Left cardiac atrium (tissue), 4 donors: ENCODE results near the gene MAGEA9. TPM values are rescaled to one million over a fixed set of nuclear protein-coding genes. Genes with fewer than 3 reads are reported as not detected.
"Not testable (repeated sequence)": the region's sequence is repeated elsewhere in the genome, so short reads cannot be mapped to it uniquely, and the experiment has no call there.

Experiments
- ATAC-seq, 2 donors: fragments of 200-7000 bp; cut with Tn5 transposase; one replicate each; pipeline ENCODE4 v1.9.1; 2020; ENCODE audit warnings: mild to moderate bottlenecking in 2 of 2, moderate library complexity in 2 of 2
- DNase-seq: peaks from one replicate; pipeline ENCODE4 v3.0.0-alpha.2; 2020
- intact Hi-C, 2 donors: fragments of 100-400 bp; cut with DNase I; formaldehyde crosslinking; loops; one replicate each; pipeline versions ENCODE4 v1.14.1 to v1.15.1; 2022 to 2023
- total RNA-seq, 2 donors: library from RNA; stranded (reverse); fragmentation: NEBNext Ultra II Directional; extraction: Animal tissue kit (Norgen Biotek cat#: 25700); gene quantifications; one replicate each; pipeline ENCODE4 v1.2.1, GENCODE V29; 2021
- donor health status: DM: no; HTN: yes; CAD: no.
- donor health status: DM: no; HTN: yes; CAD: no; lungs with severe emphysema.
- donor health status: DM: yes; HTN: yes; CAD: no.
- donor health status: Dilated cardiomyopathy.

The MAGEA9 gene
- total RNA-seq, 2 donors from 2014 or later, result not detected

DNA sequence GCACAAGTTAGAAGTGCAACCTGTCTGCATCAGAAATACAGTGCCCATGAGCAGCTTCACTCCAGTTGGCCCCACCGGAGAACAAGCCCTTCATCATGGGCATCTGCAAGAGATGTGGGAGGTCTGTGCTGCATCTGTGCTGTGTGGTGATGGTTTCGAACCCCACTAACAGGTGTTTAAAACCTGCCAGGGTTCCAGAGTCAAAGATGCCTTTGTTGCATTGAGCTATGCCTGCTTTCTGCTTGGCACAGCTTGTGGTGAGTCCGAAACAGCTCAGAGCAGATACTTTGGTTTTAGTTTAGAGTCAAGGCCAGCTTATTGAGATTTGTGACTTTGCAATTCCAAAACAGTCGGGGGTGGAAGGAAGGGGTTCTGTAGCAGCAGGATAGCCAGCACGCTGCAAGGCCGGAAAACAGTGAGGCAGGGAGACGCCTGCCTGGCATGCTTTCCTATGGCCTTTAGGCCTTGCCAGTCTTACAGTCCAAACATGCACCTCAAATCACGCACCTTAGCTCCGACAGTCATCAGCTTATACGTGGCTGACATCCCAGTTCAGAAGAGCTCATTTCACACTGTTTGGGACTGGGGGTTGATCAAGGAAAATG lies 21.8 kb downstream of the MAGEA9 start:
- intact Hi-C loops, result no loop called here
- ATAC-seq, result no peak
- no peak for DNase-seq

DNA sequence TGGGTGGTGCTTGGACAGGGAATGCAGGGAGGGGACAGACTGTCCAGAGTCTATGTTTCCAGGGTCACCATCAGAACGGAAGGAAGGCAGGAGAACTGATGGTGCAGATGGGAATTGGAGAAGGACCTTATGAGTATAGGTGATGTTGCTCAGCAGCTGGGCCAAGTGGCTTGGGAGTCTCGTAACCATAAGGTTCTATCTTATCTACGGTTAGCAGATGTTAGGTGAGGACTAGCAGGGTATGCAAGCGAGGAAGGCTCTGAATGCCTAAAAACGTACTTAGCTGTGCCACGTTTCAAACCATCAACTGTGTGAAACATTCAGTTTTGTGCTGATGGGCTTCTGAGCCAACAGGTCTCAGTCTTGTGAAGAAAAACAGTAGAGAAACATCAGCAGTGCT lies 22.4 kb downstream of the MAGEA9 start:
- intact Hi-C loops, result no loop called here
- no peak for ATAC-seq

DNA sequence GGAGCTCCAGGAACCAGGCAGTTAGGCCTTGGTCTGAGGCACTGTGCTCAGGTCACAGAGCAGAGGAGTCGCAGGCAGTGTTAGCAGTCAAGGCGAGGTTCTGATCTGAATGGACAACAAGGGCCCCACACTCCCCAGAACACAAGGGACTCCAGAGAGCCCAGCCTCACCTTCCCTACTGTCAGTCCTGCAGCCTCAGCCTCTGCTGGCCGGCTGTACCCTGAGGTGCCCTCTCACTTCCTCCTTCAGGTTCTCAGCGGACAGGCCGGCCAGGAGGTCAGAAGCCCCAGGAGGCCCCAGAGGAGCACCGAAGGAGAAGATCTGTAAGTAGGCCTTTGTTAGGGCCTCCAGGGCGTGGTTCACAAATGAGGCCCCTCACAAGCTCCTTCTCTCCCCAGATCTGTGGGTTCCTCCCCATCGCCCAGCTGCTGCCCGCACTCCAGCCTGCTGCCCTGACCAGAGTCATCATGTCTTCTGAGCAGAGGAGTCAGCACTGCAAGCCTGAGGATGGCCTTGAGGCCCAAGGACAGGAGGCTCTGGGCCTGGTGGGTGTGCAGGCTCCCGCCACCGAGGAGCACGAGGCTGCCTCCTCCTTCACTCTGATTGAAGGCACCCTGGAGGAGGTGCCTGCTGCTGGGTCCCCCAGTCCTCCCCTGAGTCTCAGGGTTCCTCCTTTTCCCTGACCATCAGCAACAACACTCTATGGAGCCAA lies 26.2 kb downstream of the MAGEA9 start:
- ATAC-seq, result no peak
- intact Hi-C loops, result no loop called here
- DNase-seq, result no peak

More for the DNA sequence above, 22.4 kb downstream of the MAGEA9 start:
- DNase-seq, result no peak

DNA sequence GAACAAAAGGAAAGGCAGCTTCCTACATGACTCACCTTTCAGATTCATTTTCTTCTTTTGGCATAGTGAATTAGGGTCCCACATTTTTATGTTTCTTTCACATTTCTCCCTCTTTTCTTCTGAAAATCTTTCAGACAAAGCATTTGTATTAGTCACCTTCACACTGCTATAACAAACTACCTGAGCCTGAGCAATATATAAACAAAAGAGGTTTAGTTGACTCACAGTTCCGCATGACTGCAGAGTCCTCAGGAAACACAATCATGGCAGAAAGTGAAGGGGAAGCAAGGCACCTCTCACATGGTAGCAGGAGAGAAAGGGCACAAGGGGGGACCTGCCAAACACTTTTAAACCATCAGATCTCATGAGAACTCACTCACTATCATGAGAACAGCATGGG lies 36.9 kb downstream of the MAGEA9 start:
- DNase-seq, result no peak
- ATAC-seq, result no peak
- intact Hi-C loops, result no loop called here

DNA sequence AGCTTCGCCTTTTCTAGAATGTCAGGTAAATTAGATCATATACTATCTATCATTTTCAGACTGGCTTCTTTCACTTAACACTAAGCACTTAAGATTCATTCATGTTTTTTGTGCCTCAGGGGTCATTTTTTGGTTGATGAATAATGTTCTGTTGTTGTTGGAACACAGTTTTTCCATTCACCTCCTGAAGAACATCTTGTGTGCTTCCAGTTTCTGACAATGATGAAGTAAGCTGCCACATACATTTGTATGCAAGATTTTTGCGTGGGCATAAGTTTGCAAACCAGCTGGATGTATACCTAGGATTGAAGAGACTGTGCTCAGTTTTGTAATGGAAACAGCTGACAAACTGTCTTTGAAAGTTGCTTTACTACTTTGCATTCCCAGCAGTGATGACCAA lies 37.6 kb downstream of the MAGEA9 start:
- ATAC-seq, result no peak

DNA sequence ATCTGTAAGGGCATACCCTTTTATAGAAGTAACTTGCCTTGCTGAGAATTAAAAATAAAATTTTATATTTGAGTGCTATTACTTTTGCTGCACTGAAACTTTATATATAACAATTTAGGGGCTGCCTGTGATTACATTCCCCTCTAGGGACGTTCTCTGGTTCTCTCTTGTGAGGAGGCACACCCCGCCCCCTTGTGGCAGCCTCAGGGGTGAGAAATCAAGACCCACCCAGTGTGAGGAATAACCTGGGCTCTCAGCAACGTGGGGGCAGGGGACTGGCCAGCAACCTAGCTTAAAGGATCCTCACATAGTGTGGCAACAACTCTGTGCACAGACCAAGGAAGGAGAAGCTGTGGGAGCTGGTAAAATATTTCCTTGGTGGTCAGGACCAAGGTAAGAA lies 43.7 kb downstream of the MAGEA9 start:
- DNase-seq (peak; percentile 43), ATAC-seq (no peak)
- intact Hi-C loops, result no loop called here

More for the DNA sequence above, 37.6 kb downstream of the MAGEA9 start:
- no peak for DNase-seq
- intact Hi-C loops, result no loop called here

DNA sequence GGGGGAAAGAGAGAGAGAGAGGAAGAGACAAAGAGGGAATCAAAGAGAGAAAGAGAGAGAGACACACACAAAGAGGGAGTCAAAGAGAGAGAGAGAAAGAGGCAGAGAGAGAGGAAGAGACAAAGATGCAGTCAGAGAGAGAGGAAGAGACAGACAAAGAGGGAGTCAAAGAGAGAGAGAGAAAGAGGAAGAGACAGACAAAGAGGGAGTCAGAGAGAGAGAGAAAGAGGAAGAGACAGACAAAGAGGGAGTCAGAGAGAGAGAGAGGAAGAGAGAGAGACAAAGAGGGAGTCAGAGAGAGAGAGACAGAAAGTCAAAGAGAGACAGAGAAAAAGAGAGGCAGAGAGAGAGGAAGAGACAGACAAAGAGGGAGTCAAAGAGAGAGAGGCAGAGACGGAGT lies 45.5 kb downstream of the MAGEA9 start:
- no peak for DNase-seq
- intact Hi-C loops, result no loop called here
- no peak for ATAC-seq

DNA sequence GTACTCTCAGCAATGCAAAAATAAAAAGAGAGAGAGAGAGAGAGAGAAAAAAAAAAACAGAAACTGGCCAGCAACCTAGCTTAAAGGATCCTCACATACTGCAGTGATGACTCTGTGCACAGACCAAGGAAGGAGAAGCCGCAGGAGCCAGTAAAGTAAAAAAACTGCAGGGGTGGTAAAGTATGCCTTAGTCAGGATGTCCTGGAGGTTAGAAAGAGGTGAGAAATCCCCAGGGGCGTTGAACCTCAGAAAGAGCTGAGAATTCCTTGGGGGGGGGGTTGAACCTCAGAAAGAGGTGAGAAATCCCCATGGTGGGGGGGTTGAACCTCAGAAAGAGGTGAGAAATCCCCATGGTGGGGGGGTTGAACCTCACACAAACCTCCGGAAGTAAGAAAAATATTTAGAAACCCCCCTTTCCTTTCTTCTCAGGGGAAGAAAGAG lies 48.0 kb downstream of the MAGEA9 start:
- intact Hi-C loops, result no loop called here
- peak in 1 of 2 donors; percentile 63 for ATAC-seq
- DNase-seq, result no peak

DNA sequence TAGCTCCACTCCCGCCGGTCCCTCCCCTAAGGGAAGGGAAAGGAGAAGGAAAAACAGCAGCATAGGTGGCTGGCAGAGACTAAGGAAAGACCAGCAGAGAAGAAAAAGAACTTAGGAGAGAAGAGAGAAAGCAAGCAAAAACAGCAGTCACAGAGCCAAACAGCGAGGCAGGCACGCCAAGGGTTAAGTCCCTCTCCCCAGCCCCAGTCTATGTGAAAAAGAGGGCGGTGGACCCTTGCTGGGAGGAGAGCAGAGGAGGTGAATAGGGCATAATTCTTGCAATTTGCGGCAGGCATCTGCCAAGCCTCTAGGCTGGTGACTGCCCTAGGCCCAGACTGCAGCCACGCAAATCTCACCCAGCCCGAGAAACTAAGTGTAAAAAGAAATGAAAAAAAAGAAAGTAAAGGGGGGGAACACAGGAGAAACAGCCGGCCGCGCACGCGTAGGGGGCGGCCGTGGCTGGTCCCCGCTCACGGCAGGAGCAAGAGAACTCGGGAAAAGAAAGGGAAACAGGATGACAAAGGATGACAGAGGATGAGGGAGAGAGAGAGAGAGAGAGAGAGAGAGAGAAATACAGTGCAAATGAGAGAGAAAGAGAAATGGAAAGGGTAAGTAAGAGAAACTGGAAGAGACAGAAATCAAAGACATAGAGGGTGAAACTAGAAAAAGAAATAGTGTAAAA lies 48.6 kb downstream of the MAGEA9 start:
- ATAC-seq, result peak; percentile 41 to 57

DNA sequence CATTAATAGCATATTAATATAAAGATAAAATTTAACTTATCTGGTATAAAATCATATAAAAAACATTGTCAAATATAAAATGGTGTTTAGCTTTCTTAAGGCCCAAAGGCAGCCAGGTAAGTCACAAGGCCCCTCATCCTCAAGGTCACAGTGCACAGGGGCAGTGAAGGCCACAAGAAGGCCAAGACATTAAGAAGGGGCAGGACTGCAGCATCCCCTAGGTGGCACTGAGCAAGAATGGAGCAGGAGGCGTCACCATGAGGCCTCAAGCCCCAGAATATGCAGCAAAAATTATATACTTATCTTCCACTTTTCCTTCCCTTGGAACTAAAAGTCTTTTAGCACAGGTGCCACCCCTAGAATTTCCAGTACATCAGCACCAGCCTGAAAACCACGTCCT lies 49.7 kb downstream of the MAGEA9 start:
- DNase-seq, result no peak
- no peak for ATAC-seq
- intact Hi-C loops, result no loop called here

More for the DNA sequence above, 48.6 kb downstream of the MAGEA9 start:
- intact Hi-C loops, result no loop called here
- DNase-seq, result no peak

DNA sequence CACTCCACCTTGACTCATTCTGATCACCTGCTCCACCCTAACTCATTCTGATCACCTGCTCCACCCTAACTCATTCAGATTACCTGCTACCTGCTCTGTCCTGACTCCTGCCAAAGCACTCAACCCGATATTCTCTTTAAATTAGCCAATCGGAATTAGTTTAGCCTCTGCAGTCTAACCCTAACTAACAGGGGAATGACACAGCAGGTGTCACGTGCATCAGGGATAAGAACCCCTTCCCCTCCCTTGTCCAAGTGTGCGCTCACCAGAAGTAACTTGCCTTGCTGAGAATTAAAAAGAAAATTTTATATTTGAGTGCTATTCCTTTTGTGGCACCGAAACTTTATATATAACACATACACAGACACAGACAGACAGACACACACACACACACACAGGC lies 55.0 kb downstream of the MAGEA9 start:
- intact Hi-C loops, ATAC-seq, DNase-seq: not testable (repeated sequence)

DNA sequence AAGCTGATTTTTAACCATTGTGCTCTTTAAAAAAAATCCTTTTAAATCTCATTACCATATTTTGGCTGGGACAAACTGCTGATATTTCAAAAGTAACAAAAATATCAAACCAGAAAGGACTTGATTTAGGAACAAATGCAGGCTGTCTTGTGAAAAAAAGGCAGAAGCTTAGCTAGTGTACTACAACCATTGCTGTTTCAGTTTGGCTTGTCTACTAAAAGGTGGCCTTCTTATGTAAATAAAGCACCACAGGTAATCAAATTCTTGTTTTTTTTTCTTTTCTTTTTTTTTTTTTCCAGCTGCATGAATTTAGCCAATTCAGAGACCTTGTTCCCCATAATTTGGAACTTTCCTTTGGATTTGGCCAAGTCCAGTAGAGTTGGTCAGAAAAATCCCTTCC lies 55.4 kb downstream of the MAGEA9 start:
- ATAC-seq, result no peak
- intact Hi-C loops, result no loop called here
- DNase-seq, result no peak

Other genes with a start within 250 kb of the MAGEA9 start
- gene EOLA1, start 240.9 kb upstream of the MAGEA9 start, total RNA-seq, result 10 to 100 TPM; 20.0 to 23.6 TPM
- not detected for gene HSFX3, start 232.0 kb upstream of the MAGEA9 start, total RNA-seq
- not detected for gene MAGEA9B, start 194.5 kb upstream of the MAGEA9 start, total RNA-seq
- not detected for gene HSFX2, start 186.6 kb upstream of the MAGEA9 start, total RNA-seq
- 10 to 100 TPM; 37.4 to 41.8 TPM for gene TMEM185A, start 150.1 kb upstream of the MAGEA9 start, total RNA-seq
- not detected for gene MAGEA11, start 69.9 kb upstream of the MAGEA9 start, total RNA-seq
- 1 to 10 TPM; 2.3 TPM for gene HSFX1, start 7.9 kb upstream of the MAGEA9 start, total RNA-seq
- gene MAGEA8, start 99.3 kb downstream of the MAGEA9 start, total RNA-seq, result not detected
- not detected for gene HSFX4, start 147.6 kb downstream of the MAGEA9 start, total RNA-seq
- gene EOLA2, start 156.6 kb downstream of the MAGEA9 start, total RNA-seq, result 10 to 100 TPM; 24.2 to 25.3 TPM